OCI-LY7 (cell line): ENCODE measurements around the gene MYL6. TPM values are rescaled to one million over a fixed set of nuclear protein-coding genes. Genes with fewer than 3 reads are reported as not detected.

Experiments
- BruUV-seq: library from RNA; stranded (reverse); fragments of 400-500 nt; replicated peaks from 2 replicates; lab custom pipeline; 2021; lab: Mats Ljungman, UMichigan
- CTCF ChIA-PET: fragments of 300-600 bp; sonication (Branson Sonifier 250); formaldehyde crosslinking; loops from one replicate; lab custom pipeline; 2022; ENCODE audit warnings: antibody characterized with exemption; ENCODE audit not compliant: unreplicated experiment; lab: Charles Lee
- POLR2A ChIA-PET: fragments of 300-600 bp; sonication (Branson Sonifier 250); formaldehyde crosslinking; loops from one replicate; lab custom pipeline; 2022; ENCODE audit warnings: antibody characterized with exemption; lab: Charles Lee
- DNase-seq: peaks from one replicate; pipeline ENCODE4 v3.0.0-alpha.2; 2015; ENCODE audit warnings: low spot score
- H2AFZ ChIP-seq: fragments of 200-600 bp; sonication (generic), shearing (Covaris generic); 2 replicates; pipeline ENCODE4 v1.6.1; 2014; ENCODE audit warnings: mild to moderate bottlenecking, antibody characterized with exemption, low read length, moderate library complexity
- H3K27ac ChIP-seq: fragments of 200-600 bp; sonication (generic); 2 replicates; pipeline ENCODE4 v1.5.1; 2014; ENCODE audit warnings: mixed run types, low read depth, mild to moderate bottlenecking, moderate library complexity, low read length, inconsistent platforms; ENCODE audit not compliant: poor library complexity, severe bottlenecking
- H3K36me3 ChIP-seq: fragments of 200-600 bp; sonication (generic); 2 replicates; pipeline ENCODE4 v1.6.1; 2014; ENCODE audit warnings: mild to moderate bottlenecking, antibody characterized with exemption, low read length, moderate library complexity, mixed read lengths; ENCODE audit not compliant: insufficient read depth
- H3K4me1 ChIP-seq: fragments of 200-600 bp; sonication (generic); 2 replicates; pipeline ENCODE4 v1.5.1; 2014; ENCODE audit warnings: mild to moderate bottlenecking, low read length; ENCODE audit not compliant: insufficient read depth, poor library complexity, severe bottlenecking
- H3K4me2 ChIP-seq: fragments of 200-600 bp; sonication (generic); 2 replicates; pipeline ENCODE4 v1.6.1; 2014; ENCODE audit warnings: mild to moderate bottlenecking, low read length
- H3K4me3 ChIP-seq: fragments of 200-600 bp; sonication (generic); 2 replicates; pipeline ENCODE4 v1.5.1; 2014; ENCODE audit warnings: mild to moderate bottlenecking, low read depth, low read length; ENCODE audit not compliant: poor library complexity, severe bottlenecking
- H3K79me2 ChIP-seq: fragments of 200-600 bp; sonication (generic); 2 replicates; pipeline ENCODE4 v1.6.1; 2016; ENCODE audit warnings: low read depth, mild to moderate bottlenecking, low read length, moderate library complexity, mixed read lengths; ENCODE audit not compliant: insufficient read depth
- H3K9me2 ChIP-seq: fragments of 200-600 bp; sonication (generic); 2 replicates; pipeline ENCODE4 v1.6.1; 2016; ENCODE audit warnings: mild to moderate bottlenecking, low read length, mixed read lengths; ENCODE audit not compliant: insufficient read depth
- H3K9me3 ChIP-seq: fragments of 200-600 bp; sonication (generic); 2 replicates; pipeline ENCODE4 v1.6.1; 2014; ENCODE audit warnings: mild to moderate bottlenecking, mixed run types, low read length, mixed read lengths
- H4K20me1 ChIP-seq: fragments of 200-600 bp; sonication (generic); 2 replicates; pipeline ENCODE4 v1.6.1; 2014; ENCODE audit warnings: mild to moderate bottlenecking, antibody characterized with exemption, low read length, moderate library complexity, mixed read lengths; ENCODE audit not compliant: insufficient read depth
- EZH2phosphoT487 ChIP-seq: fragments of 200-600 bp; sonication (generic); IDR thresholded peaks from 2 replicates; pipeline ENCODE4 v1.6.1; 2018; ENCODE audit warnings: low read depth, borderline replicate concordance, mild to moderate bottlenecking, mixed run types, antibody characterized with exemption, low read length, moderate library complexity, mixed read lengths
- intact Hi-C: fragments of 100-400 bp; cut with micrococcal nuclease; formaldehyde crosslinking; loops from one replicate; pipeline ENCODE4 v1.10.0; 2022; ENCODE audit not compliant: unreplicated experiment
- total RNA-seq, 2 experiments: library from RNA; depleted of rRNA in 1 of 2; stranded (reverse); fragments of >200 nt in 1 of 2; shearing (Covaris generic) in 1 of 2; gene quantifications; 2 replicates each; pipeline ENCODE4 v1.2.3, GENCODE V29; 2014 to 2022
- TF ChIP-seq, protein P1 (sequence below): fragments of 200-600 bp; sonication (generic); conservative IDR thresholded peaks from 2 replicates; pipeline ENCODE4 v1.5.1; 2014; ENCODE audit warnings: mild to moderate bottlenecking, antibody characterized with exemption, low read length, moderate library complexity, mixed read lengths

The MYL6 gene
- total RNA-seq, 2 experiments from 2014 or later = 468 to 574 TPM

GRCh38 chr12:56188778-56189098 lies 30.6 kb downstream of the MYL6 start:
- 0 out of 2 replicates have a peak, but pooled peaks cover 4% of the 10 kb centered on the region for H4K20me1 ChIP-seq
- H3K79me2 ChIP-seq = peaks cover 31% of the 10 kb centered on the region
- intact Hi-C loops = loop anchor here (1.0 to 5.0 kb wide), 5 partner anchors 30 to 450 kb away; partner anchors contain the start of gene MYL6
- peak overlapping the region; percentile 46 for H3K27ac ChIP-seq
- H3K9me2 ChIP-seq = no peaks in the 10 kb centered on the region
- no peak overlapping the region for H2AFZ ChIP-seq
- ChIA-PET CTCF (interaction anchor here (0.6 to 2.5 kb wide), 9 partner anchors 19 to 1708 kb away, joined by 3 to 23 read pairs (median 5); partner anchors contain the start of genes RNF41, RPL41 and ZC3H10), POLR2A (interaction anchor here (0.5 to 3.4 kb wide), 12 partner anchors 12 to 502 kb away, joined by 3 to 22 read pairs (median 5); partner anchors contain the start of genes ESYT1, MYL6B, RNF41 and RPL41)
- peak overlapping the region; percentile 93 for H3K4me2 ChIP-seq
- no peaks in the 10 kb centered on the region for H3K9me3 ChIP-seq
- TF ChIP-seq EZH2phosphoT487 = no peak
- TF ChIP-seq, protein P1, sequence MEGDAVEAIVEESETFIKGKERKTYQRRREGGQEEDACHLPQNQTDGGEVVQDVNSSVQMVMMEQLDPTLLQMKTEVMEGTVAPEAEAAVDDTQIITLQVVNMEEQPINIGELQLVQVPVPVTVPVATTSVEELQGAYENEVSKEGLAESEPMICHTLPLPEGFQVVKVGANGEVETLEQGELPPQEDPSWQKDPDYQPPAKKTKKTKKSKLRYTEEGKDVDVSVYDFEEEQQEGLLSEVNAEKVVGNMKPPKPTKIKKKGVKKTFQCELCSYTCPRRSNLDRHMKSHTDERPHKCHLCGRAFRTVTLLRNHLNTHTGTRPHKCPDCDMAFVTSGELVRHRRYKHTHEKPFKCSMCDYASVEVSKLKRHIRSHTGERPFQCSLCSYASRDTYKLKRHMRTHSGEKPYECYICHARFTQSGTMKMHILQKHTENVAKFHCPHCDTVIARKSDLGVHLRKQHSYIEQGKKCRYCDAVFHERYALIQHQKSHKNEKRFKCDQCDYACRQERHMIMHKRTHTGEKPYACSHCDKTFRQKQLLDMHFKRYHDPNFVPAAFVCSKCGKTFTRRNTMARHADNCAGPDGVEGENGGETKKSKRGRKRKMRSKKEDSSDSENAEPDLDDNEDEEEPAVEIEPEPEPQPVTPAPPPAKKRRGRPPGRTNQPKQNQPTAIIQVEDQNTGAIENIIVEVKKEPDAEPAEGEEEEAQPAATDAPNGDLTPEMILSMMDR = no peak
- H3K4me1 ChIP-seq = peaks cover 40% of the 10 kb centered on the region
- no TSS peak for BruUV-seq
- H3K4me3 ChIP-seq = peak overlapping the region; percentile 79
- DNase-seq = peak; percentile 37
- H3K36me3 ChIP-seq = peaks cover 37% of the 10 kb centered on the region

DNA sequence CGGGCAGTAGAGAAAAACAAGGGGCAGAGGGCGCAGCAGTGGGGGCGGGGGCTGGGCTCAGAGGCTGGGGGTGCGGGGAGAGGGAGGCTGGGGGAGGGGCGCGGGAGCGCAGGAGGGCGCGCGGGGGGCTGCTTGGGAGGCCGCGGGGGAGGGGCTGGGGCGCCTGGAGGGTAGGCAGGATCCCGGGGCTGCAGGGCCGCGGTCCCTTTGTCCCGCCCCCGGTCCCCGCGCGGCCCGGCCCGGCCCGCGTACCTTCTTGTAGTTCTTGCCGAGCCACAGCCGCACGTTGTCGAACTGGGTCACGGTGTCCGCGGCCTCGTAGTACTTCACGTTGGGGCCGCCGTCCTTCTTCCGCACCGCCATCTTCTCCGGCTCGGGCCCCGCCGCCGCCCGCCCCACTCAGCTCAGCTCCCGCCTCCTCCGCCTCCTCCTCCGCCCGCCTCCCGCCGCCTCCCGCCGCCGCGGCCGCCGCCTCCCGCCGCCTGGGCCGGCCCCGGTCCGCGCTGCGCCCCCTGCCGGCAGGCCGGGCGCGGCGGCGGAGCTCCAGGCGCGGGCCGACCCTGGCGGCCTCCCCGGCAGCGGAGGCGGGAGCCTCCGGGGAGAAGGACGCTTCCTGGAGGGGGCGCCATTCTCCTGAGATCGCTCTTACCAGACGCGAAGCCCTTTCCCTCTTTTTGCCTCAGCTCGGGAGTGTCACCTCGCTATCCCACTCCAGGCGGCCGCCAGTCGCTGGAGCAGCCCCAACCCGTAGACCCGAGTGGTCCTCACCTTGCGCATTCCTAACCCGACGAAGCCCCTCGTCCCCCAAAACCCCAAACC lies 31.1 kb downstream of the MYL6 start, which contains the start of gene SMARCC2:
TSS of gene SMARCC2 (minus strand) at position 385 of the 819 bp plus-strand sequence. CDS start at position 363, 22 bp downstream.
- 0 out of 2 replicates have a peak, but pooled peaks cover 4% of the 10 kb centered on the region for H4K20me1 ChIP-seq
- BruUV-seq = no TSS peak
- H3K4me3 ChIP-seq = peak within 1 kb of the TSS; percentile 79

More for the DNA sequence above, 31.1 kb downstream of the MYL6 start, which contains the start of gene SMARCC2:
- Histone ChIP-seq H3K79me2 (peaks cover 31% of the 10 kb centered on the region), H2AFZ (peak within 1 kb of the TSS; percentile 91), H3K9me2 (no peaks in the 10 kb centered on the region), H3K4me2 (peak within 1 kb of the TSS; percentile 96), H3K9me3 (no peaks in the 10 kb centered on the region), H3K4me1 (peaks cover 40% of the 10 kb centered on the region), H3K27ac (peak within 1 kb of the TSS; percentile 72), H3K36me3 (peaks cover 31% of the 10 kb centered on the region)
- peak; percentile 90 for DNase-seq
- ChIA-PET POLR2A (interaction anchor here (0.5 to 3.4 kb wide), 16 partner anchors 8 to 1693 kb away, joined by 3 to 22 read pairs (median 4); partner anchors contain the start of genes ESYT1, MYL6B, RNF41 and RPL41), CTCF (interaction anchor here (0.5 to 2.5 kb wide), 15 partner anchors 19 to 1708 kb away, joined by 3 to 23 read pairs (median 5); partner anchors contain the start of genes RNF41, RPL41 and ZC3H10)
- TF ChIP-seq, protein P1 = peak; percentile 77
- no peak for TF ChIP-seq EZH2phosphoT487
- intact Hi-C loops = loop anchor here (1.0 to 5.0 kb wide), 5 partner anchors 31 to 451 kb away; partner anchors contain the start of gene MYL6
